IMR-90 (cell line): Measurements from ENCODE around the gene FOXN3.

ENCODE experiments used
- CEBPB ChIP-seq: IDR thresholded peaks from 2 replicates; pipeline ENCODE4 v1.6.1; 2012; ENCODE audit warnings: low read depth, low read length, improper control_type of control experiment
- NFE2L2 ChIP-seq: fragments of 150-350 bp; IDR thresholded peaks from 2 replicates; pipeline ENCODE4 v1.6.1; 2016; ENCODE audit warnings: low read depth, mild to moderate bottlenecking, low read length
- POLR2A ChIP-seq: IDR thresholded peaks from 2 replicates; pipeline ENCODE4 v1.6.1; 2012; ENCODE audit warnings: mild to moderate bottlenecking, low read depth, low read length
- RCOR1 ChIP-seq: IDR thresholded peaks from 2 replicates; pipeline ENCODE4 v1.6.1; 2012; ENCODE audit warnings: mild to moderate bottlenecking, low read length, improper control_type of control experiment; ENCODE audit not compliant: insufficient replicate concordance
- USF2 ChIP-seq: fragments of 150-350 bp; IDR thresholded peaks from 2 replicates; pipeline ENCODE4 v1.6.1; 2017; ENCODE audit warnings: mild to moderate bottlenecking, antibody characterized with exemption, low read length, low read depth
- TF ChIP-seq, protein P1 (sequence below): conservative IDR thresholded peaks from 2 replicates; pipeline ENCODE4 v1.5.1; 2012; ENCODE audit warnings: mild to moderate bottlenecking, low read depth, low read length, improper control_type of control experiment

GRCh38 chr14:89233184-89233583, 183.8 kb downstream of the FOXN3 start:
- TF ChIP-seq, protein P1, sequence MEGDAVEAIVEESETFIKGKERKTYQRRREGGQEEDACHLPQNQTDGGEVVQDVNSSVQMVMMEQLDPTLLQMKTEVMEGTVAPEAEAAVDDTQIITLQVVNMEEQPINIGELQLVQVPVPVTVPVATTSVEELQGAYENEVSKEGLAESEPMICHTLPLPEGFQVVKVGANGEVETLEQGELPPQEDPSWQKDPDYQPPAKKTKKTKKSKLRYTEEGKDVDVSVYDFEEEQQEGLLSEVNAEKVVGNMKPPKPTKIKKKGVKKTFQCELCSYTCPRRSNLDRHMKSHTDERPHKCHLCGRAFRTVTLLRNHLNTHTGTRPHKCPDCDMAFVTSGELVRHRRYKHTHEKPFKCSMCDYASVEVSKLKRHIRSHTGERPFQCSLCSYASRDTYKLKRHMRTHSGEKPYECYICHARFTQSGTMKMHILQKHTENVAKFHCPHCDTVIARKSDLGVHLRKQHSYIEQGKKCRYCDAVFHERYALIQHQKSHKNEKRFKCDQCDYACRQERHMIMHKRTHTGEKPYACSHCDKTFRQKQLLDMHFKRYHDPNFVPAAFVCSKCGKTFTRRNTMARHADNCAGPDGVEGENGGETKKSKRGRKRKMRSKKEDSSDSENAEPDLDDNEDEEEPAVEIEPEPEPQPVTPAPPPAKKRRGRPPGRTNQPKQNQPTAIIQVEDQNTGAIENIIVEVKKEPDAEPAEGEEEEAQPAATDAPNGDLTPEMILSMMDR: no peak
- TF ChIP-seq POLR2A (no peak), CEBPB (no peak), USF2 (no peak), NFE2L2 (no peak), RCOR1 (no peak)
